ENCODE measurements around the gene IQSEC1. TPM values are rescaled to one million over a fixed set of nuclear protein-coding genes. Genes with fewer than 3 reads are reported as not detected.

The IQSEC1 gene
- total and polyA plus RNA-seq, 10 of the 15 experiments (the other 5 are each of a cell fraction or from before 2014, with no cell fraction given): 0.92 to 55.2 (median 8.5) TPM

DNA sequence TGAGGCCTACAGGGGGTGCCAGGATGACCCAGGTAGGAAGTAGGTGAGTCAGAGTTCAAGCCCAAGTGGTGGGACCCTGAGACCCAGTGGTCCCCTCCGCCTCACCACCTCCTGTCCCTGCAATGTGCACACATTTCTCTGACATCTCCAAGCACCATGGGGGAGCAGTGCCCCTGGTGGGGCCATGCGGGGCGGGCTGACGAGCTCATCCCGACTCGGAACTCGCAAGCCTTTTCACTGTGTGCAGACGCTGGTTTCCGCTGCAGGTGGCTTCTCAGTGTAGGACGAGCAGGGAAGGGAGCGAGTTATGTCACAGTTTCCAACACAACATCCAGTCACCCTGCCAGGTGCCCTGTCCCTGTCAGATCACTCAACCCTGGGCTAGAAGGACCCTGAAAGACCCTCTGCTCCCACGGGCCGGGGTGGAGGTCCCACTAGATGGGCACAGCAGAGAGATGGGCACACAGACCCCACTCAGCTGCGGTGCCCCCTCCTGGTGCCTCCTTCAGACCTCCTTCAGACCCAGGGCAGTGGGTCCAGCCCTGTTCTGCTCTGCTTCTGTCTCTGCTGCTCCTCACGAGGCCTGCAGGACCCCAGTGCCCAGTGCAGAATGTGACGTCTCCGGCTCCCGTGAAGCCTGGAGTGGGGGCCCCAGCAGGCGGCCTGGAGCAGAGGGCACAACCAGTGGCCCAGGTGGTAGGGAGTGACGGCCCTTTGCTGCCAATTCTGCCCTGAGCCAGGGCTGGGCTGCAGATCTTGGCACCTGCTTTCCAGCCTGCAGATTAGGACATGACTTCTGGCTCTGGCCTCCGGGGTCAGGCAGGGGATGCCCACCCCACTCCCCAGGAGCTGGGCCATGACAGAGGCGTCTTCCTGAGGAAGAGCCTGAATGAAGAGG, 129.9 kb downstream of the IQSEC1 start (continued):
- TF ChIP-seq, protein P1, sequence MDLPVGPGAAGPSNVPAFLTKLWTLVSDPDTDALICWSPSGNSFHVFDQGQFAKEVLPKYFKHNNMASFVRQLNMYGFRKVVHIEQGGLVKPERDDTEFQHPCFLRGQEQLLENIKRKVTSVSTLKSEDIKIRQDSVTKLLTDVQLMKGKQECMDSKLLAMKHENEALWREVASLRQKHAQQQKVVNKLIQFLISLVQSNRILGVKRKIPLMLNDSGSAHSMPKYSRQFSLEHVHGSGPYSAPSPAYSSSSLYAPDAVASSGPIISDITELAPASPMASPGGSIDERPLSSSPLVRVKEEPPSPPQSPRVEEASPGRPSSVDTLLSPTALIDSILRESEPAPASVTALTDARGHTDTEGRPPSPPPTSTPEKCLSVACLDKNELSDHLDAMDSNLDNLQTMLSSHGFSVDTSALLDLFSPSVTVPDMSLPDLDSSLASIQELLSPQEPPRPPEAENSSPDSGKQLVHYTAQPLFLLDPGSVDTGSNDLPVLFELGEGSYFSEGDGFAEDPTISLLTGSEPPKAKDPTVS (IDR thresholded peaks at IDR 0.05; ENCODE audit: low read depth, low read length): no peak

DNA sequence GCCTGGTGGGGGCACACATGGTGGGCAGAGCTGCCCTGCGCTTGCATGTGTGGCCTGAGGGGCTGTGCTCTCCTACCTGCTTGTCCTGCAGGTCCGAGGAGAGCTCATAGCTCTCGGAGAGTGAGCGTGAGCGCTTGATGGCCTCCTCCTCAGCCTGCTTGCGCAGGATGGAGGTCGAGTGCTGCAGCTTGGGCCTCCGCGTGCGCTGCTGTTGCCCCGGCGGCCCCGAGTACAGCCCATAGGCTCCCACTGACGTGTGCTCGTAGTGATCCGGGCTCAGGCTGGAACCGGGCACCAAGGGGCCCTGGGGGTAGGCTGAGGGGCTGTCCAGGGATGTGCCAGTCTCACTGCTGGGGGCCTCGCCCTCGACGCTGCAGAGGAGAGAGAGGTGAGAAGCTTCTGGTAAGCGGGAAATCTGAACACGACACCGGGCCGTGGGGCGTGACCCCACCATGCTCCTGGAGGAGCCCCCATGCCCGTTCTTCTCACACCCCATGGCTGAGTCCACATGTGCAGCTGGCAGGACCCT, 131.7 kb downstream of the IQSEC1 start:
- no peaks in the 10 kb centered on the region for H3K4me1 ChIP-seq (ENCODE audit: control insufficient read depth, insufficient read depth, low read length)
- H3K9me3 ChIP-seq (replicated peaks; ENCODE audit: control insufficient read depth, insufficient read depth, low read length): no peaks in the 10 kb centered on the region
- ChIA-PET SMC1A (ENCODE audit: uncharacterized antibody, unreplicated experiment) (no interaction called here), RAD21 (ENCODE audit: unreplicated experiment) (no interaction called here), POLR2A (no interaction called here), CTCF (interaction anchor here (1.2 kb wide), 1 partner anchor 43 kb away, joined by 3 read pairs; no protein-coding TSS in a partner anchor)
- FAIRE-seq (no peak), ATAC-seq (no peak), DNase-seq (ENCODE audit: low read depth, low spot score) (no peak)
- no TSS peak for BruUV-seq (replicated peaks)
- in situ Hi-C loops (cut with MboI): no loop called here
- no peak overlapping the region for H2AFZ ChIP-seq (ENCODE audit: control insufficient read depth, low read depth, low read length)
- TF ChIP-seq GATAD2B (conservative IDR thresholded peaks at IDR 0.05; ENCODE audit: low read depth) (no peak), STAT3 (IDR thresholded peaks at IDR 0.05; ENCODE audit: low read depth, low read length) (no peak), HDAC6 (IDR thresholded peaks at IDR 0.05; ENCODE audit: unreplicated experiment) (no peak), MTA3 (IDR thresholded peaks at IDR 0.05; ENCODE audit: borderline replicate concordance, low read length) (no peak), PBX3 (IDR thresholded peaks at IDR 0.05; ENCODE audit: insufficient replicate concordance, low read depth, low read length) (no peak)
- no peak overlapping the region for H3K4me3 ChIP-seq
- no peak overlapping the region for H3K4me2 ChIP-seq (ENCODE audit: control insufficient read depth, insufficient read depth)
- no peaks in the 10 kb centered on the region for H3K27me3 ChIP-seq (replicated peaks in 1 of 2; ENCODE audit: control insufficient read depth in 2 of 2, insufficient read depth in 2 of 2, low read length in 1 of 2)
- no peak overlapping the region for H3K27ac ChIP-seq (ENCODE audit: control insufficient read depth, insufficient read depth)
- no peak overlapping the region for H3K9ac ChIP-seq (ENCODE audit: control insufficient read depth, insufficient read depth, low read length)
- no peaks in the 10 kb centered on the region for H4K20me1 ChIP-seq (ENCODE audit: control insufficient read depth, insufficient read depth)
- peaks cover 20 to 22% of the 10 kb centered on the region in 2 experiments for H3K36me3 ChIP-seq (ENCODE audit: control insufficient read depth in 2 of 2, insufficient read depth in 2 of 2, low read length in 1 of 2)
- WGBS (ENCODE audit: insufficient coverage, insufficient replicate concordance, low lambda C conversion rate, missing lambda C conversion rate): 96% methylated on average over 17 of the region's 26 CpGs
- intact Hi-C loops (cut with micrococcal nuclease; ENCODE audit: unreplicated experiment): no loop called here
- H3K79me2 ChIP-seq (ENCODE audit: control insufficient read depth, insufficient read depth, low read length): peaks cover 7% of the 10 kb centered on the region

Measured in GM12878 (cell line).